HG03439 (cell line): ENCODE measurements around the gene CTDSPL.

Experiments
- ATAC-seq: cut with Tn5 transposase; IDR thresholded peaks from one replicate; pipeline ENCODE4 v1.9.1; 2021; ENCODE audit warnings: mild to moderate bottlenecking, moderate library complexity; ENCODE audit not compliant: unreplicated experiment

The CTDSPL gene

DNA sequence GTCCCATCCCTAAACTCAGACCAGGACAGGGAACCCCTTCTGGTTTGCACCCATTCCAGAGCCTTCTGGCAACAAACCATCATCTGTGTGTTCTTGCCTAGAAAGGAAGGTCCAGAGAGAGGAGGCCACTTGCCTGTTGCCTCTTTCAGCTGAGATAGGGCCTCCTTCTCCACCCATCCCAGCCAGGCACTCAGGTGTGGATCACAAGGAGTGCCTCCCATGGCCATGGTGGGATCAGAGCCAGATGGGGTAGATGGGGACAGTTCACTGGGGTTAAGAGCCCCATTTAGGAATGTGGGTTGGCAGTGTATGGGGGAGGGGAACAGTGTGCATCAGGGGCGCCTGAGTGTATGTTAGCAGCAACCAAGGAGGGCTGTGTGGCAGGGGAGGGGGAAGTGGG lies 8.9 kb upstream of the CTDSPL start:
- no peak for ATAC-seq

DNA sequence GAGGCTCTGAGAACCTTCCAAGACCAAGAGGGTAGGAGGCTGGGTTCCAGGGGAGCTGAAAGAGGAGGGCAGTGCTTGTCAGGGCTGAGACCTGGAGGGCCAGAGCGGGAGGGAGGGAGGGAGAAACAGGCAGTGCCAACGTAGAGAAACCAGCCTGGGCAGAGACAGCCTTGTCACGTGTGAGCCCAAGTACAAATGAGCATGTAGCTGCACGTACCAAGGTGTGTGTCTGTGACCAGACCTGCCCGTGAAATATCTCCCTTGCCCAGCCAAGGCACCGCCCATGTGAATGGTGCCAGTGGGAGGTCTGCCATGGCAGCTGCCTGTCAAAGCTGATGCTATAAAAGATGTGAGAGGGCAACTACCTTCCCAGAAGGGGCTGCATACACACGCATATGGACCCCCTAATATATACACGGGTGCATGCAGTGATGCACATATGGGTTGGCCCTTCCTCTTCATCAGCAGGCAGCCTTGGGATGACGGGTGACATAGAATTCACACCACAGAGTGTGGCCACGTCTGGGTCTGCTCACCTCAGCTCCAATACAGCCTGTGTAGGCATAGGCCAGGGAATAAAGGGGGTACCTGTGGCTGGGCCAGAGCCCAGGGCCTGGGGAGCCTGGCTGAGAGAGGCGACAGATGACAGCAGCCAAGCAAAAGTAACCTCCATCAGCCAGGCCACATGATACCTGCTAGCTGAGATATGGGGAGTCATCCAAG lies 7.8 kb upstream of the CTDSPL start:
- ATAC-seq = no peak

DNA sequence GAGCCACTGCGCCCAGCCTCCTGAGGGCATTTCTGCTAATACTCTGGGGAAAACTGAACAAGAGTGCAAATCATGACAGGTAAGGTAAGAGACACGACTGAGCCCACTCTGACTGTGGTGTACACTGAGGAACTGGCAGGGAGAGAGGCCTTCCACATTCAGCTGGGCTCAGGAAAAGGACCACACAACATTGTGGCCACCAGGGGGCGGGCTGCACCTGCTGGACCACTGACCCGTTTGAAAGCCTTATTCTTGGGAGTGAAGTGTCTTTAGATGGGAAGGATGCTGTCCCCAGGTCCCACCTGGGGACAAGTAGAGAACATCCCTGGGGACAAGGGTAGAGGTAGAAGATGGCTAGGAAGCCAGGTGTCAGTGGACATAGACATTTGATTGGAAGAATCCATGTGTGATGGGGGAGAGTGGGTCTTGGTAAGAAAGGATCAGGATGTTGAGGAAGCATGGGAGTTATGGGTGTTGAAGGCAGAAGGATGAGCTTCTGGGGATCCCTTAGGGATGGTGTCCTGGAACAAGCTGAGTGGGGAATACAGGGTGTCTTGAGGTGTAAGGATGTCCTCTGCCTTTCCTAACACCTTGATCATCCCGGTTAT lies 6.2 kb upstream of the CTDSPL start:
- ATAC-seq = no peak

DNA sequence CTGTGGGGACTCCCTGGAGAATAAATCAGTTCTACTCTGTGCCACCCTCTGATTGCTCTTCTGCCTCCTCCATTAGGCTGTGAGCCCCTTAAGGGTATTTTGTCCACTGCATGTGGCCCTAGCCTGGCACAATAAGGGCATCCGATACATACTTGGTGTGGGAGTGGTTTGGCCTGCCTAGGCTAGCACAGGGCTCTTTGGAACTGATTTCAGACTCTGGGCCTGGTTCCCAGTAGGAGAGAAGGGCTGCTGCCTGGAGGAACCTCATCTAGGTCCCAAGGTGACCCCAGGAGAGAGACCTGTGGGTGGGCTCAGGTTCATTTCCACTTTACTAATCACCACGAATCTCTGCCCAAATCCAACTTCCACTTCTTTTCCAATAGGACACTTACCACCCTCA lies 5.3 kb upstream of the CTDSPL start:
- ATAC-seq = no peak

GRCh38 chr3:37858742-37859141 lies 2.9 kb upstream of the CTDSPL start:
- ATAC-seq = no peak

DNA sequence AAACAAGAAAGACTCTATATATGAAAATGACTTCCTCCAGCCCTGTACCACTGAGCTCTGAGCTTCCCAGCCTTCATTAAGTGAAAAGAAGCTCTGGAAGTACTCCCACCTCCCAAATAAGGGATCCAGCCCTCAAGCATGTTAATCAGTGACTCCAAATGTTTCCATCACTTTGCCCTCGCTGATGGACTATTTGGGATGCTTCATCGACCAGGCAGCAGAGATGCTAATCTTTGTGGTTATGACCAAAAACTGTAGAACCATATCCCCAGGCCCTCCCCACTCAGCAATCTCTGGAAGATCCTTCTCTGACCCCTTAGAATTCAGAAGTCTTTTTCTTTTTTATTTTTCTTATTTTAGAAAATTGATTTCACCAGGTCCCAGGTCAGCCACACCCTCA lies 2.3 kb upstream of the CTDSPL start:
- no peak for ATAC-seq

GRCh38 chr3:37859908-37860199 lies 1.8 kb upstream of the CTDSPL start:
- ATAC-seq = no peak

DNA sequence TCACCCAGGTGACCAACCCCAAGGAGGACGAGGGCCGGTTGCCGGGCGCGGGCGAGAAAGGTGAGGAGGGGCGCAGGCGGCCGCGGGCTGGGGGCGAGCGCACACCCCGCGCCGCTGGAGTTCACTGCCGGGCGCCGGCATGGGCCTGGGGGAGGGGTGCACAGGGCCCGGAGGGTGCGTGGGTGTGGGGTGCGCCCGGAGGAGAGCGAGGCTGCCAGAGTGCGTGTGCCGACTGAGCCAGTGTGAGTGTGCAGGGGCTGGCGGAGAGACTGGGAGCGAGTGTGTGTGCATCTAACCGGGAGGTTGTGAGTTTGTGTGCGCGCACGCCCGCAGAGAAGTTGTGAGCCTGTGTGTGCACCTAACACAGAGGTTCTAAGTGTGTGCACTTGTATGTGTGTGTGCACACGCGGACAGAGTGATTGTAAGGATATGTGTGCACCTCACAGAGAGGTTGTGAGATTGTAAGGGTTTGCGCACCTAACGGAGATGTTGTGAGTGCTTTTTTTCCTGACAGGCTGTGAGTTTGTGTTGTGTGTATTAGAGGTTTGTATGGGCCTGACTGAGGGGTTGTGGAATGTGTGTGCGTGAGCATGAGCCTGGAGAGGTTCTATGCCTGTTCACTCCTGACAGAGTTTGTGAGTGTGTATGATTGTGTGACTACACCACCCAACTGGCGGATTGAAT lies 681 bp downstream of the CTDSPL start:
- no peak for ATAC-seq

DNA sequence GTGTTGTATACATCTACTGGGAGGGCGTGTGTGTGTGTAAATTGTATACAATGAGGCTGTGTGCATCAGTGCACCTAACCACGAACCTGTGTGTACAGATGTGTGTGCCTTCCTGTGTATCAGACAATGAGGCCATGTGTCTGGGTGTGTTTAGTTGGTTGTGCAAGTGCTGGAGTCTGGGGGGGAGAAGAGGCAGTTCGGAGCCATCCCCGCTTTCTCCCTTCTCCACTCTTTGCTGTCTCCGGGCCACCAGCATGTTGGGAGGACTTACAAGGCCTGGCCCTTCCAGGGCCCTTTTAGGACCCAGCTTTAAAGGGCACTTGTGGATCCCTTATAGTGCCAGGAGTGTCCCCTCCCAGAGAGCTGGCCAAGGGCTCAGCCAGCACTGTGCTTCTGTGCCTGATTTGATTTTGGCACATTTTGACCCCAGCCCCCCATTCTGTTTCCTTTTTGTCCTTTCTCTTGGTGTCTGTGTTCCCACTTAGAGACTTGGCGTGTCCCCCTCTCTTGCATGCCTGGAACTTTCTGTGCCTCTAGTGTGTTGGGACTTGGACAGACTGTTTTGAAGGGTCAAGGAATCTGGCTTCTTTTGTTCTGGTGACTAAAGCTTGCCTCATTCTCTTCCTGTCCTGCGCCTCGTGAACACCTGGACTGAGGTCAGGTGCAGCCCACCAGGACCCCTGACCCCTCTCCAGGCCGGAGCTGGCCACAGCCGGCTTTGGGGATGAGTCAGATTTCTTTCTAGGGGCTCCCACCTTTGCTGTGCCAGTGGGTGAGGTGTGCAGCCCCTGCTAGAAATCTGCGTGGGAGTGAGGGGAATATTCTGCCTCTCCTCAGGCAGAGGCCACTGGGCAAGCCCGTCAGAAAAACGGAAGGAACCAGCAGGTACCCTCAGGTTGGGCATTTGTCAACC lies 1.5 kb downstream of the CTDSPL start:
- ATAC-seq = no peak

GRCh38 chr3:37863949-37864822 lies 2.5 kb downstream of the CTDSPL start:
- no peak for ATAC-seq

DNA sequence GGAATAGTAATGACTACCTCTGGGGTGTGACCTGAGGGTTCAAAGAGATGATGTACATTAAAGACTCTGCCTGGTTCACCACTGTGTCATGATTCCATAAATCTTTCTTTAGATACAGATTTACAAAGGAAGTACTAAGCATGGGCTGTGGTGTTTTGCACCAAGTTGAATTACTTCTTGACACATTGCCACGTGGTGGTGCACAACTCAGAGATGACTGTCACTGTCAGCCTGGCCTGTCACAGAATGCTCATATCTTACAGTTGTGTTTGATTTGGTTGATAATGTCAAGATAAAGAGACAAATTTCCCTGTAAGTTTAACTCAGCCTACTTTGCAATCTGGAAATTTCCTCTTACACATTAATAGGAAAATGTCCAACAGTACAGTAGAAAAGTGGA lies 3.2 kb downstream of the CTDSPL start:
- no peak for ATAC-seq

DNA sequence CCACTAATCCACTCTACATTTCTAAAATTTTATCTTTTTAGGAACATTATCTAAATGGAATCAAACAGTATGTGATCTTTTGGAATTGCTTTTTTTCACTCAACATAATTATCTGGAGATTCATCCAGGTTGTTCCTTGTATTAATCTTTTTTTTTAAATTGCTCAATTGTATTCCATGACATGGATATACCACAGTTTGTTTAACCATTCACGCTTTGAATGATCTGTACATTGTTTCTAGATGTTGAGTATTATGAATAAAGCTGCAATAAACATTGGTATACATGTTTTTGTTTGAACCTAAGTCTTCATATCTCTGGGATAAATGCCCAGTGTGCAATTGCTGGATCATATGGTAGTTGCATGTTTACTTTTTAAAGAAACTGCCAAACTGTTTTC lies 5.5 kb downstream of the CTDSPL start:
- no peak for ATAC-seq

- no peak for ATAC-seq
Measured at GRCh38 chr3:37871858-37872257, 10.2 kb downstream of the CTDSPL start.

- ATAC-seq = no peak
Measured at GRCh38 chr3:37872413-37873160, 10.9 kb downstream of the CTDSPL start.

DNA sequence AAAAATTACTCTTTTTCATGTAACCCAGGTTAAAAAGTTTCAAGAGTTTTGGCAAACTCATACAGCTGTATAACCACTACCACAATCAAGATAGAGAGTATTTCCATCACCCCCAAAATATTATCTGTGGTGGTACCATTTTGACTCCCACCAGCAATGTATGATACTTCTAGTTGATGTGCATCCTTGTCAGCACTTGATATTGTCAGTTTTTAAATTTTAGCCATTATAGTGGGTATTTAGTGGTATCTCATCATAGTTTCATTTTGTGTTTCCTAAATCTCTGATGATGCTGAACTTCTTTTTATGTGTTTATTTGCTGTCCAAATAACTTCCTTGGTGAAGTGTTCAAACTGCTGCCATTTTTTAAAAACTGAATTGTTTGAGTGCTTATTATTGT lies 14.6 kb downstream of the CTDSPL start:
- no peak for ATAC-seq

DNA sequence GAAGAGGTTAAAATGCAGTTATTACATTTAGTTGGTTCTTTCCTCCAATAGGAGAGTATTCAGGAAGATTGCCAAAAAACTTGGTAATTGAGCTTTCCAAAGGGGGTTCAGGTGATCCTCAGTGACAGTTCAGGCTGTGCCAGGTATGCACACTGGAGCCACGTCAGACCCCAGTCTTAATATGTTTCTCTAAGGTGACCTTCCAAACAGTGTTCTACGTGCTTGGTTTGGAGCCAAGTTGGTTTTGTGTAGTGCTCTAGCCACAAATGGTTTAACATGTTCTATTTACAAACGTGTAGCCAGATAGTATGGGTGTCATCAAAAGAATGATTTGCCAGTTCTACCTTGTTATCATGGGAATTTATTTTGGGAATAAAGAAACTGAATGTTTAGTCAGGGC lies 21.0 kb downstream of the CTDSPL start:
- ATAC-seq = no peak

- no peak for ATAC-seq
Measured at GRCh38 chr3:37885814-37886213, 24.1 kb downstream of the CTDSPL start.

DNA sequence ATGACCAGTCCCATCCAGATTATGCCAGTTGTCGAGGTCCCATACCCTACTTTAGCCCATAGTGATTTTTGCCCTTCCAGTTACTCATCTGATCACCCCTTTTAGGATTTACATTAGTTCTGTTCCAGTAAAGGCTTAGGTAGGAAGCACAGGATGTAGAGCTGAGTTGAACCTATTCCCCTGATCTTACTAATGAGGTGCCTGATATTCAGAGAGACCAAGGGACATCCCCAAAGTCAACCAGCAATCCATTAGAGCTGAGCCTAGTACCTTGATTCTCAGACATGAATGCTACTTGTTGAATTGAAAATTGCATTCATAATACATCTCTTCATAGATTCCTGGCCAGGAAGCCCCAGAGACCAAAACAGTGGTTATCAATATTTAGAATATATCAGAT lies 24.7 kb downstream of the CTDSPL start:
- no peak for ATAC-seq

DNA sequence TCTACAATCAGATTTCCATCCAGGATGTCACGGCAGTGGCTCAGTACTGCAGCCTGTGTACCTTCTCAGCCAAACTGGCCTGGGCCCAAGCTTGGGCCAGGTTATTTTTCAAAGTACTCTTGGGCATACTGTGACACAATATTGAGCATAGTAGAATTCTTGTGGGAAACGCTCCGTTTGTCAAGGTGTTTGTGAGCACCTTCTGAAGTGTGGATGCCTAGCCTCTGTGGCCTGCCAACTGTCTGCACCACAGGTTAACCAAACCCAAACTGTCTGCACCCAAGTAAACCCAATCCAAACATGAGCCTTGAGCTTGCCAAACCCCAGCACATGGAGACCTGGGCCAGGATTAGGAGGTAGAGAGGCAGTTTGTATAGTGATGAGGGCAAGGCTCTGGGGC lies 25.4 kb downstream of the CTDSPL start:
- no peak for ATAC-seq

GRCh38 chr3:37887824-37888223 lies 26.1 kb downstream of the CTDSPL start:
- ATAC-seq = no peak
